ENCODE measurements around the gene ECM1.

Gene ECM1

DNA sequence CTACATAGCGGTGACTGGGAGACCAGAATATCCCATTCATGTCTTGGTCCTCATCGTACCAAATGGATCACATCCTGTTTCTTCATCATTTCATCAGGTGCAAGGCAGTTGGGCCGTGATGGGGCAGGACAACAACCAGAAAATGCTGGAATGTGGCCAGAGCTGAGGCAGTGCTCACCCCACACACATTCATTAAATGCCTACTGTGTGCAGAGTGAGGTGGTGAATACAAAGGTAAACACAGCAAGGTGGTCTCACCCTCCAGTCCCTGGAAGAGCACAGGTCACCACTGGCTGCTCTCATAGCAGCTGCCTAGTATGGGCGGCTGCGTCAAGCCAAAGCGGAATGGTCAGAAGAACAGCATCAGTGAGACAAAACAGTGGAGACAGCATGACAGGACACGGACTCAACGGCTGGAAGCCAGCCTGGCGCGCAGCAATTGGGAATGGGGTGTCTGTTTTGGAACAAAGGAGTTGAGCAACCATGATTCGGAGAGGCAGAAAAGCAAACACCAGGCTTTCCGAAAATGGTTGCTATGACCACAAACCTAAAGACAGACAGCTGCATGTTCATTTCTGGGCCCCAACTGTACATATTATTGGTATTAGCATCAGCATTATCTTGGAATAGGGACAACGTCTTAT, 35.7 kb downstream of the ECM1 start:
- DNase-seq (ENCODE audit: low read depth in 1 of 2, low spot score in 1 of 2), result no peak

DNA sequence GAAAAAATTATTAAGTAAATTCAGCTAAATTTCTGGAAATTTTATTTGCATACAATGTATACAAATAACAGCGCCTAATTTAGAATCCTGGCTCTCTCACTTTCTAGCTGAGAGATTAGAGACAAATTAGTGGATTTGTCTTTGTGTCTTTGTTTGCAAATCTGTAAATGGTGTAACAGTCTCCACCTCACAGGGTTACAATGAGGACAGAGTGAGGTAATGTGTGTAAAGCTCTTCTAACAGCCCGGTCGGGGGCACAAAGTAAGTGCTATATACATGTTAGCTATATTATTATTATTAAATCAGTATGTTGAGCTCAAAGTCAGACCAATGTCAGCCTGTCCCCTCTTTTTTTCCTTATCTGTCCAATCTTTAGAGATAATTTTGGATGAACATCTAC, 36.3 kb downstream of the ECM1 start:
- DNase-seq (ENCODE audit: low read depth in 1 of 2, low spot score in 1 of 2), result no peak

DNA sequence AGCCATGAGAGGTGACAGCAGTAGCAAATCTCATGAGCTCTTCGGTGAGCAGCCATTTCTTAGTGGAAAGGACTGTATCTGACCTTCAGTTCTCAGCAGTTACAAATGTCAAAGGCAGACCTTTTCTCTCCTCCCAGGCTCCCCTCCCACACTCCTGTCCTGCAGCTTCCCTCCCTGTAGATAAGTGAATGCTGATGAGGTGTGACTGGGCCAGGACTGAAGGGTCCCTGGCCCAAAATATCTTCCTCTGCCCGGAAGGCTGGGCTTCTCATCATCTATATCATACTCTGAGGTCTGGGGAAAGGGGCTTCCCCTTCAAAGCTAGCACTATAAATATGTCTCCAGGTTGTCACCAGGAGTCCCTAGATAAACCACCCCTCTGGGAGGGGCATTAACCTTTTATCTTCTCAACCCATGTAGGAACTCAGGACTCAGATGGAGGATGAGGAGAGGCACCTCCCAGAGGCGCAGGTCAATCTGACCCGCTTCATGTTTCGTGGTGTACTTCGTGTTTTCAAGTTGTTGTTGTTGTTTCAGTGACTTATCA, 37.6 kb downstream of the ECM1 start:
- no peak for DNase-seq (ENCODE audit: low read depth in 1 of 2, low spot score in 1 of 2)

DNA sequence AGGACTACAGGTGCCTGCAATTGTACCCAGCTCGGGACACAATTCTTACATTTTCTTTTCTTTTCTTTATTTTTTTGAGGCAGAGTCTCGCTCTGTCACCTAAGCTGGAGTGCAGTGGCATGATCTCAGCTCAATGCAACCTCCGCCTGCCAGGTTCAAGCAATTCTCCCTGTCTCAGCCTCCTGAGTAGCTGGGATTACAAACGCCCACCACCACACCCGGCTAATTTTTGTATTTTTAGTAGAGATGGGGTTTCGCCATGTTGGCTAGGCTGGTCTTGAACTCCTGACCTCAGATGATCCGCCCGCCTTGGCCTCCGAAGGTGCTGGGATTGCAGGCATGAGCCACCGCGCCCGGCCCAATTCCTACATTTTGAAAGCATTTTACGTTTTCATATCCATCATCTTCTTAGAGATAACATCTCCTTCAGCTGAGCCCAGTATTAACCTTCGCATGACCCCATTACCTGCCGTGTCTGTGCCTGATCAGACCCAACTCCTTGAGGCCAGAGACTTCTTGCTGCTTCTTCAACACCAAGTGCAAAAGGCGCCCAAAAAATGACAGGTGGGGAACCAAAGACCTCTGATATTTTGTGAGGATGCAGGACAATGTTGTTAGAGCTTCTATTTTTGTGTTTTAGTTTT, 38.5 kb downstream of the ECM1 start:
- DNase-seq (ENCODE audit: low read depth in 1 of 2, low spot score in 1 of 2), result no peak

DNA sequence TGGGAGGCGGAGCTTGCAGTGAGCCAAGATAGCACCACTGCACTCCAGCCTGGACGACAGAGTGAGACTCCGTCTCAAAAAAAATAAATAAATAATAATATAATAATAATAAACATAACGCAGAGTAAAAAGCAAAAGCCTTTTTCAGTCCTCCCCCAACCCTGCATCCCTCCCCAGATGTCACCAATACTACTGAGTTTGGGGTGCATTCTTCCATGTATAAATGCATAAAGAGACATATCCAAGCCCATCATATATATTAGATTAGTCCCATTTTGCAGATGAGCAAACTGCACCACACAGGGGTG, 40.4 kb downstream of the ECM1 start:
- DNase-seq (ENCODE audit: low read depth in 1 of 2, low spot score in 1 of 2), result no peak

DNA sequence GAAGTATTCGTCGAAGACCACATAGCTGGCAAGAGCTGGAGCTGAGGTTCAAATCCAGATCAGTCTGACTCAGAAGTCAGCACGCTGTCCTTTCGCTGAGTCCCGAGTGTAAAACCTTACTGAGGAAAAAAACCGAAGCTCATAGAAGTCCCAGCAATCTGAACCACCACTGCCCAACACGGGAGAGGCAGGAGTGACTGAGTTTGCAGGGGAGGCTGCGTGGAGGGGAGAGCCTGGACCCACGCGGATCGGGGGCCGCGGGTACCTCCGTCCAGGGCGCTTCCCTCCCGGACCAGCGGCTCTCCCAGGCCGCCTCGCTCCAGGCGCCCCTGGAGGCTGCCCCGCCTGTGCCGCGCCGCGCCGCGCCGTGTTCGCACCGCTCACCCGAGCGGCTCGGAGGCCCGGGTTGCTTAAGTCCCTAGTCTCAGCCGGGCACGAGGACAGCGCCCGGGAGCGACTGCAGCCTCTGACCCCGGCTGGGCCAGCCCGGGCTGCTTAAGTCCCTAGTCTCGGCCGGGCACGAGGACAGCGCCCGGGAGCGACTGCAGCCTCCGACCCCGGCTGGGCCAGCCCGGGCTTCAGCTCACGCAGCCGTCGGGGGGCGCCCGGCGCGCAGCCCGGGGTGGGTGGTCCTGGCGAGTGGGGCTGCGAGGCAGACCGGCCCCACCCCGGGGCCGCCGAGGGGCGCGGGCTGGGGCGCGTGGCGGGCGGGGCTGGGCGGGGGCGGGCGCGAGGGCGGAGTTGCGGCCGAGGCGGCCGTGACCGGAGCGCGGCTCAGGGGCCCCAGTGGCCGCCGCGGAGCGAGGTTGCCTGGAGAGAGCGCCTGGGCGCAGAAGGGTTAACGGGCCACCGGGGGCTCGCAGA, 41.0 kb downstream of the ECM1 start, which contains the start of gene ADAMTSL4:
TSS of gene ADAMTSL4 (plus strand) at position 777 of the 864 bp plus-strand sequence. CDS start 2,881 bp downstream, outside the sequence.
- DNase-seq (ENCODE audit: low read depth in 1 of 2, low spot score in 1 of 2), result no peak

DNA sequence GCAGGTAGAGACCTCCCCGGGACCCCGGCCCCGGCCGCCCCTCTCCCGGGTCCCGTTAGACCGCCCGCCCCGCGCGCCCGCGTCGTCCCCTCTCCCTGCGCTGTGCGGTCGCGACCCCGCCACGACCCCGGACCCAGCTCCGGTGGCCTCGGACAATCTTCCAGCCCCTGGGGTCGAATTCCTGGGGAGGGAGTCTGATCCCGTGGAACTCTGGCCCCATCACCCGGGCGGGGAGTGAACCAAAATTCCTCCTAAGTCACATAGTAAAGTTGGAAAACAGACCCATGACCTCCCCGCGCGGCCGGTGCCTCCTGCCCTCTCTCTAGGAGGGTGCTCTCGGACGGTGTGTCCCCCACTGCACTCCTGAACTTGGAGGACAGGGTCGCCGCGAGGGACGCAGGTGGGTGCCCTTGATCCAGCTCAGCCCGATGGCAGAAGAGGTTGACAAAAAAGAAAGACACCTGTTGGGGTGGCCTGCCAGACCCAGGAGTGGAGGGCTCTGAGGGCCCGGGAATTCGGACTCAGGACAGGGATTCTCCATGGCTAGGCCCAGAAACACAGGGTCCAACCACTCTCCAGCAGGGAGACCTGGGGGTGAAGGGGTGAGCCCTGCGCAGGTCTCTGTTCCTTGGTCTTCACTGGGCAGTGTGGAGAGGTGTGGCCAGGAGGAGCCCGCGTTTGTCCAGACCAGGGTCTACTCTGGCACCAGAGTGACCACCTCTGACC, 41.8 kb downstream of the ECM1 start:
- no peak for DNase-seq (ENCODE audit: low read depth in 1 of 2, low spot score in 1 of 2)

DNA sequence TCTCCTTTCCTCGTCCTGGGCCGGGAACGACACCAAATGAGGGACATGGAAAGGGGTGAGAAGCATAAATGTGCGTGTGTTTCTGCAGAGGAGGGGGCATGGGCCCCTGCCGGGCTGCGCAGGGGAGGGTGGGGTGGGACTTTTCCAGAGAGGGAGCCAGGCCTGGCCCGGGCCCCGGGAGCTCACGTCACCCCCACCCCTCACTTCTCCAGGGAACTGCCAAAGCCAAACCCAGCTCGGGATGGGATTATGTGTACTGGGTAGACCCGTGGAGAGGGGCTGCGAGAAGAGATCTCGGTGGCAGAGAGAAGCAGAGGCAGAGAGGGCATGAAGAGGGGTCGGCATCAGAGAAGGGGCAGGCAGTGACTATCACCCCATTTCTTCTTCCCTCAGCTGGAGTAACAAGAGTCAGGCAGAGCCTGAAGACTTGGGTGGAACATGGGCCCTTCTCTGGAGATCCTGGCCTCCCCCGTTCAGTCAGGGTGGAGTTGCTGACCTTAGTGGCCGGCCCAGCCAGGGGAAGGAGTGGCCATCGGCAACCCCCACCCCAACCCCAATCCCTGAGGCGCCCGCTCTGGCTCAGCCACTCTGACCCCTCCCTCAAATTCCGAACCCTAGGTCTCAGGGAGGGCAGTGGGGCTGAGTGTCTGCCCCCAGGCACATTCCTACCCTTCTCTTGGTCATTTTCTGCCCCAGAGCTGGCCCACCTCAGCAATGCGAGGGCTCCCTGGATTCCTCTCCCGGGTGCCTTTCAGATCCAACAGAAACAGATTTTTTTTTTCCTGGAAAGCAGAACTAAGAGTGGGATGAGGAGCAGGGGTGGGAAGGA, 42.5 kb downstream of the ECM1 start:
- no peak for DNase-seq (ENCODE audit: low read depth in 1 of 2, low spot score in 1 of 2)

DNA sequence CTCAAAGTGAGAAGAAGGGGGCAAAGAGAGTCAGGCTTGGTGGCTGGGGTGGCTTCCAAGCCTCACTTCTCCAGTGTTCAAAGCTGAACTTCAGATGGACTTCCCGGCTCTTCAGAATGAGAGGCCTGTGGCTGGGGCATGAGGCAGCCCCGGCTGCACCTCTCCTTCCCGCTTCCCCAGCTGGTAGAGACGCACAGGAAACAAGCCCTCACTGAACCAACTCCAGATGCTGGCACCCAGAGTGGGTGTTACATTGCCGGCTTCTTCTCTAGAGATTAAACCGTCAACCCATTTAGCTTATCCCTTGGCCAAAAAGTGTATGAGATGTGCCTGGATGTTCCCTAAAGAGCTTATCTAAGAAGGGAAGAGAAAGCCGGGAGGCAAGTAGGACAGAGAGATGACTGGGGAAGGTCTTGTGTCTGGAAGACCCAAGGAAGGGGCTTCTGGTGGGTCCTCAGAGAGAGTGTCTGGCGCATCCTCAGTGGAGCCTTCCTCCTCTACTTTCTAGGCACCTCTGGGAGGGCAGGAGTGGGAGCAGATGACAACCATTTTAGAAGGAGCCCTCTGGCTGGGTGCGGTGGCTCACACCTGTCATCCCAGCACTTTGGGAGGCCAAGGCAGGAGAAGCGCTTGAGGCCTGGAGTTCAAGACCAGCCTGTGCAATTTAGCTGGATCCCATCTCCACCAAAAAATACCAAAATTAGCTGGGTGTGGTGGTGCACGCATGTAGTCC, 43.3 kb downstream of the ECM1 start:
- DNase-seq (ENCODE audit: low read depth in 1 of 2, low spot score in 1 of 2), result no peak

DNA sequence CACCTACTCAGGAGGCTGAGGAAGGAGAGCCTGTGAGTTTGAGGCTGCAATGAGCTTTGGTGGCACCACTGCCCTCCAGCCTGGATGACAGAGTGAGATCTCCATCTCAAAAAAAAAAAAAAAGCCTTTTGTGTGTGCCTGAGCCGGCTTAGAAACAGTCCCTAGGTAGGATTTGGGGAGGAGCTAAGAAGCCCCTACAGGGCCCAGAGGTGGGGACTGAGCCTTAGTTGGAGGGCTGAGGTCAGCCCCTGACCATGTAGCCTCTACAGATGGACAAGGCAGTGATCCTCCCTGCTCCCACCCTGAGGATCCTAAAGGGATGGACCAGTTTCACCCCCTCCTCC, 43.8 kb downstream of the ECM1 start:
- DNase-seq (ENCODE audit: low read depth in 1 of 2, low spot score in 1 of 2), result no peak

DNA sequence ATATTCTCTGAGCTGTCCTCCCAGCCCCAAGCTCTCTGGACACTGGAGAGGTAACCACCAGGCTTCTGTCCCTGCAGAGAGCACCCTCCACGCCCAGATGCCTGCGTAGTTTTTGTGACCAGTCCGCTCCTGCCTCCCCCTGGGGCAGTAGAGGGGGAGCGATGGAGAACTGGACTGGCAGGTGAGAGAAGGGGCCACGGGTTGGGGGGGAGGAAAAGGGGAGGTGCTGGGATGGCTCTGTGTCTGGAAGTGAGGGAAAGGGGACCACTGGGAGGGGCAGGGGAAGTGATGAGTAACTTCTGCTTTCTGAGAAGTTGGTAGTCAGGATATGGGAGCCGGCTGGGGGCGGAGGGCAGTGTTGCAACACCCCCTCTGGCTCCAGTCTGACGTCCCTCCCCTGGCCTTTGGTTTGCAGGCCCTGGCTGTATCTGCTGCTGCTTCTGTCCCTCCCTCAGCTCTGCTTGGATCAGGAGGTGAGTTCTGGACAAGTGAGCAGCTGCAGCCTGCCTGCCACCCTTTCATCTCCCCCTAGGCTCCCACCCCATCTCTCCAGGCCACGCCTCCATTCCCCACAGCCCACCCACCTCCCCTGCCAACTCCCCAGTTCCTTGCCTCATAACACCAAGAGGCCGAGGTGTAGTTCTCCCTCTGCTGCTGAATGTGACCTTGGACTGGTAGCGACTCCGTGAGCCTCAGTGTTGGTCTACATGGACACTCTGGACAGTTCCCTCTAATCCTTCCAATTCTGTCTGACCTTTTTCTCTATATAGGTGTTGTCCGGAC, 44.4 kb downstream of the ECM1 start:
- DNase-seq (ENCODE audit: low read depth in 1 of 2, low spot score in 1 of 2), result no peak

DNA sequence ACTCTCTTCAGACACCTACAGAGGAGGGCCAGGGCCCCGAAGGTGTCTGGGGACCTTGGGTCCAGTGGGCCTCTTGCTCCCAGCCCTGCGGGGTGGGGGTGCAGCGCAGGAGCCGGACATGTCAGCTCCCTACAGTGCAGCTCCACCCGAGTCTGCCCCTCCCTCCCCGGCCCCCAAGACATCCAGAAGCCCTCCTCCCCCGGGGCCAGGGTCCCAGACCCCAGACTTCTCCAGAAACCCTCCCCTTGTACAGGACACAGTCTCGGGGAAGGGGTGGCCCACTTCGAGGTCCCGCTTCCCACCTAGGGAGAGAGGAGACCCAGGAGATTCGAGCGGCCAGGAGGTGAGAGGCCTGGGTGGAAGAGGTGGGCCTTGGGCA, 45.0 kb downstream of the ECM1 start:
- no peak for DNase-seq (ENCODE audit: low read depth in 1 of 2, low spot score in 1 of 2)

DNA sequence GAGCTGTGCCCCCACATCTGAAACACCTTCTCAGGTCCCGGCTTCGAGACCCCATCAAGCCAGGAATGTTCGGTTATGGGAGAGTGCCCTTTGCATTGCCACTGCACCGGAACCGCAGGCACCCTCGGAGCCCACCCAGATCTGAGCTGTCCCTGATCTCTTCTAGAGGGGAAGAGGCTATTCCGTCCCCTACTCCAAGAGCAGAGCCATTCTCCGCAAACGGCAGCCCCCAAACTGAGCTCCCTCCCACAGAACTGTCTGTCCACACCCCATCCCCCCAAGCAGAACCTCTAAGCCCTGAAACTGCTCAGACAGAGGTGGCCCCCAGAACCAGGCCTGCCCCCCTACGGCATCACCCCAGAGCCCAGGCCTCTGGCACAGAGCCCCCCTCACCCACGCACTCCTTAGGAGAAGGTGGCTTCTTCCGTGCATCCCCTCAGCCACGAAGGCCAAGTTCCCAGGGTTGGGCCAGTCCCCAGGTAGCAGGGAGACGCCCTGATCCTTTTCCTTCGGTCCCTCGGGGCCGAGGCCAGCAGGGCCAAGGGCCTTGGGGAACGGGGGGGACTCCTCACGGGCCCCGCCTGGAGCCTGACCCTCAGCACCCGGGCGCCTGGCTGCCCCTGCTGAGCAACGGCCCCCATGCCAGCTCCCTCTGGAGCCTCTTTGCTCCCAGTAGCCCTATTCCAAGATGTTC, 45.6 kb downstream of the ECM1 start:
- no peak for DNase-seq (ENCODE audit: low read depth in 1 of 2, low spot score in 1 of 2)

DNA sequence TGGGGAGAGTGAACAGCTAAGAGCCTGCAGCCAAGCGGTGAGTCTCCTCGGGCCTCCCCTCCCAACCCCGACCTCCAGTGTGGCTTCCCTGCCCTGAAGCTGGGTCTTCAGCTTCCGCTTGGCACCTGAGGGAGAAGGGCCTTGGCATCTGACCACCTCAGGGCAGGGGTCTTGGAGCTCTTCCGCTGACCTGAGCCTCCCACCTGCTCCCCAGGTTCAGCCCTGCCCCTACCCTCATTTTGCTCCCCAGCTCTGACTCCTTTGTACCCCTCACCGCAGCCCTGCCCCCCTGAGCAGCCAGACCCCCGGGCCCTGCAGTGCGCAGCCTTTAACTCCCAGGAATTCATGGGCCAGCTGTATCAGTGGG, 46.2 kb downstream of the ECM1 start:
- no peak for DNase-seq (ENCODE audit: low read depth in 1 of 2, low spot score in 1 of 2)

DNA sequence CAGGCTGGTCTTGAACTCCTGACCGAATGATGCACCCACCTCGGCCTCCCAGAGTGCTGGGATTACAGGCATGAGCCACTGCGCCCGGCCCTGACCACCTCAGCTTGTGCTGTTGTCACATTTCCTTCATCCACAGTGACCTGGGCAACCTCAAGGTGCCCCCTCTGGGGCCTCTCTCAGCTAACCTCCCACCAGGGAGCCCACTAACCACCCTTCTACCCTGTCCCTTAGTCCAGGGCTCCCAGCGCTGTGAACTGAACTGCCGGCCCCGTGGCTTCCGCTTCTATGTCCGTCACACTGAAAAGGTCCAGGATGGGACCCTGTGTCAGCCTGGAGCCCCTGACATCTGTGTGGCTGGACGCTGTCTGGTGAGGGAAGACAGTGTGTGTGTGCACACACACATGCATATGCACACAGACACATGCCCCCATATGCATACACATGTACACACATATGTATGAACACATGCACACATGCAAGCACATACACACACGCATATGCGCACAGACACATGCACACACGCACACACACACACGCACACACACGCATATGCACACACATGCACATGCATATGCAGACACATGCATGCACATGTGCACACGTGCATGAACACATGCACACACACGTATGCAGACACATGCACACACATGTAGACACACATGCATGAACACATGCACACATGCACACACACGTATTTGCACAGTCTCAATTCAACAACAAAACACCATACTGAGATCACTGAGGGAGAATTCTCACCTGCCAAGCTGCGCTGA, 47.5 kb downstream of the ECM1 start:
- DNase-seq (ENCODE audit: low read depth in 1 of 2, low spot score in 1 of 2), result no peak

DNA sequence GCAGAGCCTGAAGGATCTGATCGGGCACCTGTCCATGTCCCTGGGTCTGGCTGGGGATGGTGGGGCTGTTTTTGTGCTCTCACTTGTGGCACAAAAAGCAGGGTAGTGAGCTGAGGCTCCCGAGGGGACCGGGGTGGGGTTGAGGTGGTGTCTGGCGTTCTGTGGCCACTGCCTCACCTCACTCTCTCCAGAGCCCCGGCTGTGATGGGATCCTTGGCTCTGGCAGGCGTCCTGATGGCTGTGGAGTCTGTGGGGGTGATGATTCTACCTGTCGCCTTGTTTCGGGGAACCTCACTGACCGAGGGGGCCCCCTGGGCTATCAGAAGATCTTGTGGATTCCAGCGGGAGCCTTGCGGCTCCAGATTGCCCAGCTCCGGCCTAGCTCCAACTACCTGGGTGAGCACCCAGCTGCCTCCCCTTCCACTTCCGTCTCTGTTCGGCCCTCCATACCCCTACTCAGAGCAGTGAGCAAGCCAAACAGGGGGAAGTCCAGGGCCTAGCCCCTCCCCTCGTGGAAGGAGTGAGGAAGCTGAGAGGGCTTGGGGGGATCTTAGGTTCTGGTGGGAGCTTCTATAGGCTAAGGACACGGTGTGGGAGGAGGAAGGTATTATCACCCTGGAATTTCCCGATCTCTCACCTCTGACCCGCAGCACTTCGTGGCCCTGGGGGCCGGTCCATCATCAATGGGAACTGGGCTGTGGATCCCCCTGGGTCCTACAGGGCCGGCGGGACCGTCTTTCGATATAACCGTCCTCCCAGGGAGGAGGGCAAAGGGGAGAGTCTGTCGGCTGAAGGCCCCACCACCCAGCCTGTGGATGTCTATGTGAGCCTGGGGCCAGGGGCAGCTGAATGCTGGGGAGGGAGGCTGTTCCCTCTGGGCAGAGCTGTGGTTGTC, 48.3 kb downstream of the ECM1 start:
- DNase-seq (ENCODE audit: low read depth in 1 of 2, low spot score in 1 of 2), result no peak

DNA sequence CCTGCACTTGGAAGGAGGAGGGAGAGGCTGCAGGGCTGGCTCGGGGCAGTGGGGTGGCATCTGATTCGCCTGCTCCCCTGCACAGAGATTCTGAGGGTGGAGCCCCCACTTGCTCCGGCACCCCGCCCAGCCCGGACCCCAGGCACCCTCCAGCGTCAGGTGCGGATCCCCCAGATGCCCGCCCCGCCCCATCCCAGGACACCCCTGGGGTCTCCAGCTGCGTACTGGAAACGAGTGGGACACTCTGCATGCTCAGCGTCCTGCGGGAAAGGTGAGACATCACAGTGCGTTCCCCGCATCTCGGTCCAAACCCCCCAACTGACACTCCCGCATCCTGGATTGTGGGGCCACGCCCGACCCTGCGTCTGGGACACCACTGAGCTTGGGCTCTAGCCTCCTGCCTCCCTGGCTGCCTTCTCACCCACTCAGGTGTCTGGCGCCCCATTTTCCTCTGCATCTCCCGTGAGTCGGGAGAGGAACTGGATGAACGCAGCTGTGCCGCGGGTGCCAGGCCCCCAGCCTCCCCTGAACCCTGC, 49.2 kb downstream of the ECM1 start:
- no peak for DNase-seq (ENCODE audit: low read depth in 1 of 2, low spot score in 1 of 2)

All from activated CD4-positive, alpha-beta T cell treated with anti-CD3 and anti-CD28 coated beads, Interleukin-2, amount 50 U/mL, for 24 hours (primary cell).